Measurements from ENCODE around the gene LAMB1. TPM values are rescaled to one million over a fixed set of nuclear protein-coding genes. Genes with fewer than 3 reads are reported as not detected.
"Not testable (repeated sequence)": the region's sequence is repeated elsewhere in the genome, so short reads cannot be mapped to it uniquely, and the experiment has no call there.

Gene LAMB1
- total RNA-seq, 1 experiment from 2014 or later, result 169 TPM

GRCh38 chr7:107922886-107923285 lies 80.1 kb downstream of the LAMB1 start:
- H3K4me1 ChIP-seq (ENCODE audit: insufficient read depth, low read length, poor library complexity, severe bottlenecking), result peaks cover 18% of the 10 kb centered on the region
- no peak for DNase-seq (ENCODE audit: low spot score)
- intact Hi-C loops (cut with micrococcal nuclease; ENCODE audit: unreplicated experiment), result no loop called here
- POLR2A ChIA-PET (ENCODE audit: low non-redundant PET), result no interaction called here
- BruUV-seq (replicated peaks), result no TSS peak
- H3K36me3 ChIP-seq (ENCODE audit: insufficient read depth, low read length, poor library complexity, severe bottlenecking), result peaks cover 84% of the 10 kb centered on the region
- TF ChIP-seq EZH2 (IDR thresholded peaks at IDR 0.05; ENCODE audit: borderline replicate concordance, low read depth, low read length, poor library complexity, severe bottlenecking) (no peak), CTCF (conservative IDR thresholded peaks at IDR 0.05; ENCODE audit: low read depth, low read length) (no peak)
- H3K4me3 ChIP-seq (ENCODE audit: low read depth, low read length, poor library complexity, severe bottlenecking), result no peak overlapping the region
- CTCF ChIA-PET, result no interaction called here
- H3K27ac ChIP-seq (ENCODE audit: low read depth, low read length, poor library complexity, severe bottlenecking), result no peak overlapping the region
- H3K9me3 ChIP-seq (ENCODE audit: low read depth, low read length, poor library complexity, severe bottlenecking), result no peaks in the 10 kb centered on the region
- no peaks in the 10 kb centered on the region for H3K27me3 ChIP-seq (replicated peaks; ENCODE audit: insufficient read depth, low read depth, low read length, poor library complexity)

- intact Hi-C loops (cut with micrococcal nuclease; ENCODE audit: unreplicated experiment); H3K27me3 ChIP-seq (replicated peaks; ENCODE audit: insufficient read depth, low read depth, low read length, poor library complexity); POLR2A ChIA-PET (ENCODE audit: low non-redundant PET); H3K9me3 ChIP-seq (ENCODE audit: low read depth, low read length, poor library complexity, severe bottlenecking); H3K4me3 ChIP-seq (ENCODE audit: low read depth, low read length, poor library complexity, severe bottlenecking); H3K27ac ChIP-seq (ENCODE audit: low read depth, low read length, poor library complexity, severe bottlenecking); BruUV-seq (replicated peaks); DNase-seq (ENCODE audit: low spot score): not testable (repeated sequence)
- Histone ChIP-seq H3K4me1 (ENCODE audit: insufficient read depth, low read length, poor library complexity, severe bottlenecking) (peaks cover 18% of the 10 kb centered on the region), H3K36me3 (ENCODE audit: insufficient read depth, low read length, poor library complexity, severe bottlenecking) (peaks cover 84% of the 10 kb centered on the region)
- CTCF ChIA-PET, result interaction anchor here (0.6 kb wide), 1 partner anchor 158 kb away, joined by 3 read pairs; no protein-coding TSS in a partner anchor
Measured at GRCh38 chr7:107921826-107922225, 81.1 kb downstream of the LAMB1 start.

DNA sequence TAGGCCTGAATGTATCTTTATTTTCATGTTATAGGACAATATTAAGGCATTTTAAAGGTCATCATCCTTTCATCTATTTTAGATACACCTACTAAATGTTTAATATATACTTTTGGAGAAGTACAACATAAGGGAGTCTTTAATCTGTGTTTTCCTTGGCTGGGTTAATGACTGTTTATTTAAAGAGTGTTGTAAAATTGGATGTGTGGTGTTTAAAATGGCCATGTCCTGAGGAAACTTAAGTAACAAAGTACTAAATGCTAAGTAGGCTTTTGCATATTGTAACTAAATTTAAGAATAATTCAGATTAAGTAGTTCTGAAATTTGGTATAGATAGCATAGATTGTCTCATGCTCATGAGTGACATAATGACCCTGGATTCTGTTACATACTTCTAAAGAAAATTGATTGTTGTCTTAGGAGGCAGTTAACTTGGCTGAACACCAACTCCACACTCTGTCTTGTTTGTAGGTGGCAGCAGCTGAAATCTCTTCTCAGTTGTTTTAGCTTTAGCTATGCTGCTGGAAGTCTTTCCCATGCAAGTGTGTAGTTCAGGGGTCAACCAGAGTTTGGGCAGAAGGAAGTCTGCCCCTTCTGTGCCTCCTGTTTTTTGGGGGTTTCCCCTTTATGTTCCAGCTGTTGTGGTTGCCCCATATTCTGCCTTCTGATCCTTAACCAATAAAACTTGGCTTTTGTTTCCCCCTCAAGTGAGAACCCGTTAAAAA lies 82.8 kb downstream of the LAMB1 start:
- Histone ChIP-seq H3K27ac (ENCODE audit: low read depth, low read length, poor library complexity, severe bottlenecking) (no peak overlapping the region), H3K36me3 (ENCODE audit: insufficient read depth, low read length, poor library complexity, severe bottlenecking) (peaks cover 83% of the 10 kb centered on the region), H3K4me3 (ENCODE audit: low read depth, low read length, poor library complexity, severe bottlenecking) (no peak overlapping the region), H3K27me3 (replicated peaks; ENCODE audit: insufficient read depth, low read depth, low read length, poor library complexity) (no peaks in the 10 kb centered on the region), H3K4me1 (ENCODE audit: insufficient read depth, low read length, poor library complexity, severe bottlenecking) (peaks cover 13% of the 10 kb centered on the region), H3K9me3 (ENCODE audit: low read depth, low read length, poor library complexity, severe bottlenecking) (no peaks in the 10 kb centered on the region)
- ChIA-PET CTCF (no interaction called here), POLR2A (ENCODE audit: low non-redundant PET) (no interaction called here)
- no peak for DNase-seq (ENCODE audit: low spot score)
- no peak for TF ChIP-seq CTCF (conservative IDR thresholded peaks at IDR 0.05; ENCODE audit: low read depth, low read length)
- TF ChIP-seq EZH2 (IDR thresholded peaks at IDR 0.05; ENCODE audit: borderline replicate concordance, low read depth, low read length, poor library complexity, severe bottlenecking), result no peak
- no TSS peak for BruUV-seq (replicated peaks)
- intact Hi-C loops (cut with micrococcal nuclease; ENCODE audit: unreplicated experiment), result no loop called here

GRCh38 chr7:107918948-107919347 lies 84.0 kb downstream of the LAMB1 start:
- Histone ChIP-seq H3K27ac (ENCODE audit: low read depth, low read length, poor library complexity, severe bottlenecking) (peak overlapping the region; percentile 38), H3K27me3 (replicated peaks; ENCODE audit: insufficient read depth, low read depth, low read length, poor library complexity) (no peaks in the 10 kb centered on the region), H3K9me3 (ENCODE audit: low read depth, low read length, poor library complexity, severe bottlenecking) (no peaks in the 10 kb centered on the region), H3K36me3 (ENCODE audit: insufficient read depth, low read length, poor library complexity, severe bottlenecking) (peaks cover 75% of the 10 kb centered on the region), H3K4me1 (ENCODE audit: insufficient read depth, low read length, poor library complexity, severe bottlenecking) (peaks cover 18% of the 10 kb centered on the region), H3K4me3 (ENCODE audit: low read depth, low read length, poor library complexity, severe bottlenecking) (no peak overlapping the region)
- DNase-seq (ENCODE audit: low spot score), result no peak
- ChIA-PET POLR2A (ENCODE audit: low non-redundant PET) (no interaction called here), CTCF (interaction anchor here (1.0 kb wide), 1 partner anchor 227 kb away, joined by 4 read pairs; no protein-coding TSS in a partner anchor)
- BruUV-seq (replicated peaks), result no TSS peak
- intact Hi-C loops (cut with micrococcal nuclease; ENCODE audit: unreplicated experiment), result no loop called here
- TF ChIP-seq CTCF (conservative IDR thresholded peaks at IDR 0.05; ENCODE audit: low read depth, low read length), result no peak
- no peak for TF ChIP-seq EZH2 (IDR thresholded peaks at IDR 0.05; ENCODE audit: borderline replicate concordance, low read depth, low read length, poor library complexity, severe bottlenecking)
